ENCODE results near the gene SAMD5.

SAMD5 gene

GRCh38 chr6:147508042-147508865 lies at the start of gene SAMD5:
Gene SAMD5, plus strand, starts transcription at chr6:147508690. Its CDS starts 239 bp downstream, at chr6:147508929.
- peak; percentile 1 to 3 for DNase-seq

- DNase-seq = no peak
Measured at GRCh38 chr6:147459780-147460179, 48.7 kb upstream of the SAMD5 start.

- no peak for DNase-seq
Measured at GRCh38 chr6:147463651-147464050, 44.8 kb upstream of the SAMD5 start.

GRCh38 chr6:147467428-147467827 lies 41.1 kb upstream of the SAMD5 start:
- no peak for DNase-seq

- no peak for DNase-seq
Measured at GRCh38 chr6:147467886-147468285, 40.6 kb upstream of the SAMD5 start.

- DNase-seq = no peak
Measured at GRCh38 chr6:147468634-147469033, 39.9 kb upstream of the SAMD5 start.

GRCh38 chr6:147479857-147480256 lies 28.6 kb upstream of the SAMD5 start:
- DNase-seq = no peak

GRCh38 chr6:147486683-147487082 lies 21.8 kb upstream of the SAMD5 start:
- no peak for DNase-seq

GRCh38 chr6:147497472-147497871 lies 11.0 kb upstream of the SAMD5 start:
- no peak for DNase-seq

GRCh38 chr6:147503587-147503986 lies 4.9 kb upstream of the SAMD5 start:
- no peak for DNase-seq

- no peak for DNase-seq
Measured at GRCh38 chr6:147504848-147505247, 3.6 kb upstream of the SAMD5 start.

- peak; percentile 9 to 18 for DNase-seq
Measured at GRCh38 chr6:147506704-147507114, 1.8 kb upstream of the SAMD5 start.

- DNase-seq = no peak
Measured at GRCh38 chr6:147507162-147508041, 1.1 kb upstream of the SAMD5 start.

- no peak for DNase-seq
Measured at GRCh38 chr6:147508866-147509608, 547 bp downstream of the SAMD5 start.

- DNase-seq = no peak
Measured at GRCh38 chr6:147509891-147510290, 1.4 kb downstream of the SAMD5 start.

GRCh38 chr6:147510929-147511590 lies 2.6 kb downstream of the SAMD5 start:
- DNase-seq = no peak

GRCh38 chr6:147514831-147515230 lies 6.3 kb downstream of the SAMD5 start:
- DNase-seq = no peak

- no peak for DNase-seq
Measured at GRCh38 chr6:147515327-147515726, 6.8 kb downstream of the SAMD5 start.

- no peak for DNase-seq
Measured at GRCh38 chr6:147522597-147522996, 14.1 kb downstream of the SAMD5 start.

GRCh38 chr6:147525519-147526209 lies 17.2 kb downstream of the SAMD5 start:
- DNase-seq = no peak

- DNase-seq = no peak
Measured at GRCh38 chr6:147527197-147527596, 18.7 kb downstream of the SAMD5 start.
